ENCODE measurements around the gene PIP5K1B.

Gene PIP5K1B

GRCh38 chr9:68707801-68708488 is 2.9 kb downstream of the PIP5K1B start:
- no peak for DNase-seq (ENCODE audit: low spot score)

GRCh38 chr9:68708513-68708912 is 3.5 kb downstream of the PIP5K1B start:
- peak; percentile 44 for DNase-seq (ENCODE audit: low spot score)

GRCh38 chr9:68709291-68710110 is 4.5 kb downstream of the PIP5K1B start:
- no peak for DNase-seq (ENCODE audit: low spot score)

GRCh38 chr9:68710111-68710471 is 5.1 kb downstream of the PIP5K1B start:
- no peak for DNase-seq (ENCODE audit: low spot score)

- DNase-seq (ENCODE audit: low spot score): no peak
Measured at GRCh38 chr9:68711281-68711680, 6.2 kb downstream of the PIP5K1B start.

GRCh38 chr9:68711932-68712331 is 6.9 kb downstream of the PIP5K1B start:
- DNase-seq (ENCODE audit: low spot score): no peak

GRCh38 chr9:68714416-68715180 is 9.6 kb downstream of the PIP5K1B start:
- DNase-seq (ENCODE audit: low spot score): no peak

- no peak for DNase-seq (ENCODE audit: low spot score)
Measured at GRCh38 chr9:68715181-68715456, 10.1 kb downstream of the PIP5K1B start.

- DNase-seq (ENCODE audit: low spot score): no peak
Measured at GRCh38 chr9:68717552-68718443, 12.8 kb downstream of the PIP5K1B start.

- no peak for DNase-seq (ENCODE audit: low spot score)
Measured at GRCh38 chr9:68719847-68720246, 14.8 kb downstream of the PIP5K1B start.

GRCh38 chr9:68720656-68721313 is 15.7 kb downstream of the PIP5K1B start:
- DNase-seq (ENCODE audit: low spot score): no peak

GRCh38 chr9:68721666-68722330 is 16.8 kb downstream of the PIP5K1B start:
- no peak for DNase-seq (ENCODE audit: low spot score)

- no peak for DNase-seq (ENCODE audit: low spot score)
Measured at GRCh38 chr9:68725070-68725469, 20.0 kb downstream of the PIP5K1B start.

GRCh38 chr9:68726489-68726888 is 21.4 kb downstream of the PIP5K1B start:
- no peak for DNase-seq (ENCODE audit: low spot score)

GRCh38 chr9:68727636-68728035 is 22.6 kb downstream of the PIP5K1B start:
- no peak for DNase-seq (ENCODE audit: low spot score)

GRCh38 chr9:68728731-68729130 is 23.7 kb downstream of the PIP5K1B start:
- DNase-seq (ENCODE audit: low spot score): no peak

- DNase-seq (ENCODE audit: low spot score): no peak
Measured at GRCh38 chr9:68730570-68731235, 25.7 kb downstream of the PIP5K1B start.

- DNase-seq (ENCODE audit: low spot score): no peak
Measured at GRCh38 chr9:68731857-68732256, 26.8 kb downstream of the PIP5K1B start.

GRCh38 chr9:68732405-68733020 is 27.5 kb downstream of the PIP5K1B start:
- DNase-seq (ENCODE audit: low spot score): no peak

GRCh38 chr9:68733021-68733405 is 28.0 kb downstream of the PIP5K1B start:
- no peak for DNase-seq (ENCODE audit: low spot score)
